Lower lobe of right lung (tissue), 2 donors: ENCODE data around the gene SPRED1. TPM values are rescaled to one million over a fixed set of nuclear protein-coding genes. Genes with fewer than 3 reads are reported as not detected.

Experiments
- ATAC-seq, 2 donors: fragments of 200-7000 bp; cut with Tn5 transposase; one replicate each; pipeline ENCODE4 v1.9.1; 2020 to 2022; ENCODE audit warnings: mild to moderate bottlenecking in 2 of 2, moderate library complexity in 2 of 2
- DNase-seq: peaks from one replicate; pipeline ENCODE4 v3.0.0-alpha.2; 2020
- H3K27ac ChIP-seq: fragments of 200-600 bp; one replicate; pipeline ENCODE4 v1.8.0; 2022
- H3K27me3 ChIP-seq: fragments of 200-600 bp; one replicate; pipeline ENCODE4 v1.8.0; 2022; ENCODE audit warnings: low read depth
- H3K36me3 ChIP-seq: fragments of 200-600 bp; one replicate; pipeline ENCODE4 v1.8.0; 2022; ENCODE audit warnings: mild to moderate bottlenecking
- H3K4me1 ChIP-seq: fragments of 200-600 bp; one replicate; pipeline ENCODE4 v1.8.0; 2022
- H3K4me3 ChIP-seq: fragments of 200-600 bp; one replicate; pipeline ENCODE4 v1.8.0; 2022; ENCODE audit warnings: mild to moderate bottlenecking
- H3K9me3 ChIP-seq: fragments of 200-600 bp; one replicate; pipeline ENCODE4 v1.8.0; 2022
- CTCF ChIP-seq: fragments of 200-600 bp; IDR thresholded peaks from one replicate; pipeline ENCODE4 v1.8.0; 2022; ENCODE audit warnings: antibody characterized with exemption, mild to moderate bottlenecking
- intact Hi-C: fragments of 100-400 bp; cut with DNase I; formaldehyde crosslinking; loops from one replicate; pipeline ENCODE4 v1.11.0; 2022
- total RNA-seq: library from RNA; stranded (reverse); fragmentation: NEBNext Ultra II Directional; extraction: Animal tissue kit (Norgen Biotek cat#: 25700); gene quantifications from one replicate; pipeline ENCODE4 v1.2.1, GENCODE V29; 2021
- donor health status: DM: no; HTN: yes; CAD: no; lungs with severe emphysema.

SPRED1 gene
- total RNA-seq, 1 donor from 2014 or later: 57.7 TPM

- DNase-seq: no peak
- no peak for TF ChIP-seq CTCF
- peaks cover 11% of the 10 kb centered on the region for H3K4me1 ChIP-seq
- intact Hi-C loops: no loop called here
- no peak overlapping the region for H3K4me3 ChIP-seq
- no peak for ATAC-seq
- H3K36me3 ChIP-seq: peaks cover 33% of the 10 kb centered on the region
- H3K9me3 ChIP-seq: no peaks in the 10 kb centered on the region
- H3K27me3 ChIP-seq: no peaks in the 10 kb centered on the region
- H3K27ac ChIP-seq: no peak overlapping the region
Measured at GRCh38 chr15:38324939-38325647, 72.5 kb downstream of the SPRED1 start.

- Histone ChIP-seq H3K4me1 (peaks cover 6% of the 10 kb centered on the region), H3K4me3 (no peak overlapping the region), H3K27ac (no peak overlapping the region), H3K9me3 (no peaks in the 10 kb centered on the region), H3K36me3 (peaks cover 33% of the 10 kb centered on the region), H3K27me3 (no peaks in the 10 kb centered on the region)
- TF ChIP-seq CTCF: no peak
- intact Hi-C loops: no loop called here
- no peak for ATAC-seq
- no peak for DNase-seq
Measured at GRCh38 chr15:38325648-38325990, 73.0 kb downstream of the SPRED1 start.

DNA sequence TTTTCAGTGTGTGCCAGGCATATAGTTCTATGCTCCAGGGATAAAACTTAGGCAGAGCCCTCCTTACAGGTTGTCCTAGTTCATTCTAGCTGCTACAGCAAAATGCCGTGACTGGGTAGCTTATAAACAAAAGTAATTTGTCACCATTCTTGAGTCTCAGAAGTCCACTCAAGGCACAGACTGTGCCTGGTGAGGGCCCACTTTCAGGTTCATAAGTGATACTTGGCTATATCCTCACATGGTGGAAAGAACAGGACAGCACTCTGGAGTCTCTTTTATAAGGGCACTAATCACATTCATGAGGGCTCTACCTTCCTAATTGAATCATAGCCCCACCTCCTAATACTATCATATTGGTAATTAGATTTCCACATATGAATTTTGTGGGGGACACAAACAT, 80.1 kb downstream of the SPRED1 start:
- H3K9me3 ChIP-seq: no peaks in the 10 kb centered on the region
- no peaks in the 10 kb centered on the region for H3K4me1 ChIP-seq
- H3K36me3 ChIP-seq: peaks cover 7% of the 10 kb centered on the region
- no peak overlapping the region for H3K4me3 ChIP-seq
- no peak overlapping the region for H3K27ac ChIP-seq
- no peaks in the 10 kb centered on the region for H3K27me3 ChIP-seq
- ATAC-seq (peak; percentile 54 to 61), DNase-seq (no peak)
- intact Hi-C loops: no loop called here
- no peak for TF ChIP-seq CTCF

DNA sequence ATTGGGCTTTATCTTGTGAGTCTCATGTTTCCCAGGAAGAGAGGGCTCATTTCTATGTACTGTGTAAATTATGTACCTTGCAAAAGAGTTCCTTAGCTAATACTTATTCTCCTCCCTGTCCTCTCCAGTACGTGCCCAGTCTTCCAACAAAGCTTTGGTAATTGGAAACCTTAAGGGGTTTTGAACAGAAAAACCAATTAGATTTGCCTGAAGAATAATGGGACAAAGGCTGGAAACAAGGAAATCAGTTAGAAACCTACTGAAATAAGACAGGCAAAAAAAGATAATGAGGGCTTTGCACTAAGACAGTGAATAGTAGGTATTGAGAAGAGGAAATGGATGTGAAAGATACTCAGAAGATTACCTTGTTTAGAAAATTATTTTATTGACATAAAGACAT, 82.5 kb downstream of the SPRED1 start:
- no peak for ATAC-seq
- Histone ChIP-seq H3K9me3 (no peaks in the 10 kb centered on the region), H3K36me3 (peaks cover 14% of the 10 kb centered on the region), H3K4me3 (no peak overlapping the region), H3K4me1 (peaks cover 3% of the 10 kb centered on the region), H3K27me3 (no peaks in the 10 kb centered on the region), H3K27ac (no peak overlapping the region)
- no peak for DNase-seq
- no peak for TF ChIP-seq CTCF
- intact Hi-C loops: no loop called here

GRCh38 chr15:38344351-38344750, 91.7 kb downstream of the SPRED1 start:
- Histone ChIP-seq H3K27me3 (no peaks in the 10 kb centered on the region), H3K4me3 (no peak overlapping the region), H3K36me3 (peaks cover 30% of the 10 kb centered on the region), H3K9me3 (no peaks in the 10 kb centered on the region), H3K4me1 (no peaks in the 10 kb centered on the region), H3K27ac (no peak overlapping the region)
- DNase-seq: no peak
- intact Hi-C loops: no loop called here
- no peak for TF ChIP-seq CTCF
- no peak for ATAC-seq
